ENCODE data around the gene NOVA2.

DNA sequence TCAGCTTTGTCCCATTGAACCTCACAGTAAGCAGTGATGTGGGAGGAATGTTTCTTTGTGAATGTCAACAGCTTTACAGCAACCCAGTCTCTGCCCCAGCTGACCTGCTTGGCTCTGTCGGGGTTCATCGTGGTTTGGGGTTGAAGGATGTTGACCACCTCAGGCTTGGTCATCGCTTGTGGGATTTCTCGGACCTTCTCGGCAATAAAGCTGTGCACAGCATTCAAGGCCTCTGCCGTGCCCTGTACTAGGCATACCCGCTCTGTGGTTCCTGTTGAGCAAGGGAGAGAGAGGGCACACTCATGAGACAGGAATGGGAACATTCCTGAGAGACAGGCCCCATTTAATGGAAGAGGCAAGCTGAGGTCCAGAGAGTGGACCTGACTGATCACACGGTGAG lies 20.0 kb downstream of the NOVA2 start:
- TF ChIP-seq, protein P1, sequence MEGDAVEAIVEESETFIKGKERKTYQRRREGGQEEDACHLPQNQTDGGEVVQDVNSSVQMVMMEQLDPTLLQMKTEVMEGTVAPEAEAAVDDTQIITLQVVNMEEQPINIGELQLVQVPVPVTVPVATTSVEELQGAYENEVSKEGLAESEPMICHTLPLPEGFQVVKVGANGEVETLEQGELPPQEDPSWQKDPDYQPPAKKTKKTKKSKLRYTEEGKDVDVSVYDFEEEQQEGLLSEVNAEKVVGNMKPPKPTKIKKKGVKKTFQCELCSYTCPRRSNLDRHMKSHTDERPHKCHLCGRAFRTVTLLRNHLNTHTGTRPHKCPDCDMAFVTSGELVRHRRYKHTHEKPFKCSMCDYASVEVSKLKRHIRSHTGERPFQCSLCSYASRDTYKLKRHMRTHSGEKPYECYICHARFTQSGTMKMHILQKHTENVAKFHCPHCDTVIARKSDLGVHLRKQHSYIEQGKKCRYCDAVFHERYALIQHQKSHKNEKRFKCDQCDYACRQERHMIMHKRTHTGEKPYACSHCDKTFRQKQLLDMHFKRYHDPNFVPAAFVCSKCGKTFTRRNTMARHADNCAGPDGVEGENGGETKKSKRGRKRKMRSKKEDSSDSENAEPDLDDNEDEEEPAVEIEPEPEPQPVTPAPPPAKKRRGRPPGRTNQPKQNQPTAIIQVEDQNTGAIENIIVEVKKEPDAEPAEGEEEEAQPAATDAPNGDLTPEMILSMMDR (IDR thresholded peaks at IDR 0.05; ENCODE audit: low read depth, low read length, poor library complexity, severe bottlenecking): no peak
- no peak for TF ChIP-seq EZH2phosphoT487 (IDR thresholded peaks at IDR 0.05; ENCODE audit: borderline replicate concordance, low read length)

All from DOHH2 (cell line).